HepG2 (cell line): ENCODE data around the gene DDX43. TPM values are rescaled to one million over a fixed set of nuclear protein-coding genes. Genes with fewer than 3 reads are reported as not detected.
A peak's percentile ranks its signal among the peaks of the same experiment; 100 is the strongest.

ENCODE experiments used
- ATAC-seq: fragments of 200-7000 bp; cut with Tn5 transposase; 3 replicates; pipeline ENCODE4 v1.9.1; 2020; ENCODE audit warnings: mild to moderate bottlenecking, moderate library complexity
- BruUV-seq: library from RNA; stranded (reverse); fragments of 400-500 nt; replicated peaks from 2 replicates; lab custom pipeline; 2021; lab: Mats Ljungman, UMichigan
- CTCF ChIA-PET: fragments of 300-600 bp; formaldehyde crosslinking; extraction: SDS; loops from one replicate; lab custom pipeline; 2021; ENCODE audit warnings: low total read pairs, inconsistent platforms, low intra/inter-chr PET ratio; lab: Yijun Ruan, JAX
- POLR2A ChIA-PET: fragments of 350-600 bp; sonication (Branson Sonifier 250); formaldehyde crosslinking; loops from one replicate; lab custom pipeline; 2020; ENCODE audit warnings: antibody characterized with exemption, inconsistent platforms; lab: Yijun Ruan, JAX
- DNase-seq: peaks from one replicate; pipeline ENCODE4 v3.0.0-alpha.2; 2015; ENCODE audit warnings: low spot score
- FAIRE-seq: peaks from 3 replicates; lab custom pipeline; 2011; peaks lifted over from hg19 to GRCh38; lab: Jason Lieb, UNC
- H2AFZ ChIP-seq: one replicate; pipeline ENCODE4 v1.6.1; 2011; ENCODE audit warnings: low read length, inconsistent platforms
- H3K27ac ChIP-seq: fragments of 300-600 bp; 3 replicates; pipeline ENCODE4 v1.8.0; 2011; ENCODE audit warnings: mixed run types, mild to moderate bottlenecking, mixed read lengths, low read length, inconsistent platforms; ENCODE audit not compliant: insufficient read depth; ENCODE audit errors: extremely low read length
- H3K27me3 ChIP-seq, 2 experiments: fragments of 200-600 bp in 1 of 2; 2 replicates in 1 of 2; 3 replicates in 1 of 2; pipeline versions ENCODE4 v1.6.0 to v1.8.0; 2011; ENCODE audit warnings: low read length in 2 of 2, mild to moderate bottlenecking in 2 of 2, moderate library complexity in 2 of 2, inconsistent platforms in 1 of 2; ENCODE audit not compliant: insufficient read depth in 2 of 2, control insufficient read depth in 1 of 2
- H3K36me3 ChIP-seq, 2 experiments: fragments of 200-600 bp in 1 of 2; replicated peaks in 1 of 2; 2 replicates in 1 of 2; 3 replicates in 1 of 2; pipeline versions ENCODE4 v1.5.1 to v1.8.0; 2011; ENCODE audit warnings: low read length in 2 of 2, inconsistent platforms in 1 of 2; ENCODE audit not compliant: insufficient read depth in 2 of 2, control insufficient read depth in 1 of 2
- H3K4me1 ChIP-seq: 2 replicates; pipeline ENCODE4 v1.5.1; 2012; ENCODE audit warnings: low read length, inconsistent platforms; ENCODE audit not compliant: insufficient read depth
- H3K4me2 ChIP-seq: 2 replicates; pipeline ENCODE4 v1.6.0; 2011; ENCODE audit warnings: low read depth, low read length, inconsistent platforms
- H3K4me3 ChIP-seq, 3 experiments: fragments of 200-600 bp in 1 of 3; sonication (generic), shearing (Covaris generic) in 1 of 3; replicated peaks in 1 of 3; 2 replicates each; pipeline ENCODE4 v1.5.1; 2011 to 2016; ENCODE audit warnings: low read length in 3 of 3, inconsistent platforms in 2 of 3, low read depth in 2 of 3, mild to moderate bottlenecking in 2 of 3, control low read depth in 1 of 3, mixed read lengths in 1 of 3; ENCODE audit not compliant: insufficient read depth in 1 of 3
- H3K79me2 ChIP-seq: one replicate; pipeline ENCODE4 v1.6.1; 2011; ENCODE audit warnings: low read length, inconsistent platforms; ENCODE audit not compliant: insufficient read depth
- H3K9ac ChIP-seq: 2 replicates; pipeline ENCODE4 v1.6.0; 2011; ENCODE audit warnings: mild to moderate bottlenecking, low read depth, low read length, inconsistent platforms; ENCODE audit not compliant: insufficient read depth
- H3K9me3 ChIP-seq: 2 replicates; pipeline ENCODE4 v1.5.1; 2012; ENCODE audit warnings: mild to moderate bottlenecking, low read length
- H4K20me1 ChIP-seq: 2 replicates; pipeline ENCODE4 v1.6.0; 2011; ENCODE audit warnings: inconsistent platforms, mild to moderate bottlenecking, low read length, moderate library complexity; ENCODE audit not compliant: insufficient read depth
- CHD4 ChIP-seq: fragments of 200-600 bp; sonication (generic); IDR thresholded peaks from 2 replicates; pipeline ENCODE4 v1.7.0; 2017; ENCODE audit warnings: mild to moderate bottlenecking, low read length, borderline replicate concordance
- KDM2A ChIP-seq: sonication (generic); formaldehyde crosslinking; IDR thresholded peaks from 2 replicates; pipeline ENCODE4 v1.4.0; 2020; ENCODE audit warnings: low read depth, missing genetic modification reagents, borderline replicate concordance
- MNT ChIP-seq: fragments of 450-650 bp; IDR thresholded peaks from 2 replicates; pipeline ENCODE4 v1.6.1; 2016
- MXI1 ChIP-seq: IDR thresholded peaks from 3 replicates; pipeline ENCODE4 v1.6.1; 2012; ENCODE audit warnings: low read depth, low read length, inconsistent platforms, borderline replicate concordance
- ZNF225 ChIP-seq: sonication (generic); formaldehyde crosslinking; IDR thresholded peaks from 2 replicates; pipeline ENCODE4 v1.4.0; 2020; ENCODE audit warnings: mild to moderate bottlenecking, missing genetic modification reagents
- ZNF317 ChIP-seq: sonication (generic); formaldehyde crosslinking; IDR thresholded peaks from 2 replicates; pipeline ENCODE4 v1.5.0; 2020; ENCODE audit warnings: mild to moderate bottlenecking, missing genetic modification reagents
- ZNF576 ChIP-seq: sonication (generic); formaldehyde crosslinking; IDR thresholded peaks from 2 replicates; pipeline ENCODE4 v1.4.0; 2020; ENCODE audit warnings: mild to moderate bottlenecking, missing genetic modification reagents
- WGBS: methylation state at CpG from one replicate; pipeline ENCODE4 v1.1.6; 2017; ENCODE audit warnings: low lambda C conversion rate; 5-methylcytosine and 5-hydroxymethylcytosine counted together
- in situ Hi-C: cut with HindIII; loops from 2 replicates; pipeline ENCODE4 v1.10.0; 2017; ENCODE audit warnings: low pct_unique_long_range_greater_than_20kb; ENCODE audit not compliant: extremely low pct_ligation_motif_present
- intact Hi-C: fragments of 100-400 bp; cut with micrococcal nuclease; formaldehyde crosslinking; loops from one replicate; pipeline ENCODE4 v1.10.0; 2022; ENCODE audit not compliant: unreplicated experiment
- polyA plus RNA-seq, 8 experiments: library from polyadenylated mRNA; depleted of rRNA in 3 of 8; stranded (reverse) in 7 of 8; unstranded in 1 of 8; fragments of >200 nt; fragmentation: Illumina TruSeq in 4 of 8; extraction: Trizol in 4 of 8; gene quantifications; 2 replicates each; pipeline versions ENCODE4 v1.2.1 to v1.2.3, GENCODE V29; 2011 to 2016; ENCODE audit warnings: low read depth in 4 of 8, missing spikeins in 1 of 8, mixed read lengths in 1 of 8; ENCODE audit not compliant: insufficient read depth in 1 of 8
- total RNA-seq, 5 experiments: library from RNA; depleted of rRNA; stranded (reverse); fragments of >200 nt; fragmentation: Illumina TruSeq; extraction: Trizol; gene quantifications; 2 replicates each; pipeline ENCODE4 v1.2.3, GENCODE V29; 2016; ENCODE audit warnings: low read depth in 1 of 5
- TF ChIP-seq, protein P1 (sequence below): IDR thresholded peaks from 2 replicates; pipeline ENCODE4 v1.4.0; 2020; ENCODE audit warnings: mild to moderate bottlenecking, missing genetic modification reagents

The DDX43 gene
- total and polyA plus RNA-seq, 2 of the 13 experiments (the other 11 are each of a cell fraction or from before 2014, with no cell fraction given) = not detected

- Histone ChIP-seq H2AFZ (peak overlapping the region; percentile 92), H3K4me3 (peak overlapping the region; percentile 55 to 74 (median 62)), H3K79me2 (no peaks in the 10 kb centered on the region), H3K27ac (no peak overlapping the region), H3K4me2 (peak overlapping the region; percentile 91), H3K4me1 (0 out of 2 replicates have a peak, but pooled peaks cover 6% of the 10 kb centered on the region)
- POLR2A ChIA-PET = no interaction called here
- 23% methylated on average over 4 of the region's 4 CpGs for WGBS
- CTCF ChIA-PET = interaction anchor here (1.8 kb wide), 1 partner anchor 103 kb away, joined by 5 read pairs; no protein-coding TSS in a partner anchor
- BruUV-seq = no TSS peak
- DNase-seq = no peak
- ATAC-seq = peak; percentile 49
- FAIRE-seq = no peak
- in situ Hi-C loops = no loop called here
- intact Hi-C loops = loop anchor here (1.0 kb wide), 1 partner anchor 103 kb away; no protein-coding TSS in a partner anchor
- TF ChIP-seq, protein P1, sequence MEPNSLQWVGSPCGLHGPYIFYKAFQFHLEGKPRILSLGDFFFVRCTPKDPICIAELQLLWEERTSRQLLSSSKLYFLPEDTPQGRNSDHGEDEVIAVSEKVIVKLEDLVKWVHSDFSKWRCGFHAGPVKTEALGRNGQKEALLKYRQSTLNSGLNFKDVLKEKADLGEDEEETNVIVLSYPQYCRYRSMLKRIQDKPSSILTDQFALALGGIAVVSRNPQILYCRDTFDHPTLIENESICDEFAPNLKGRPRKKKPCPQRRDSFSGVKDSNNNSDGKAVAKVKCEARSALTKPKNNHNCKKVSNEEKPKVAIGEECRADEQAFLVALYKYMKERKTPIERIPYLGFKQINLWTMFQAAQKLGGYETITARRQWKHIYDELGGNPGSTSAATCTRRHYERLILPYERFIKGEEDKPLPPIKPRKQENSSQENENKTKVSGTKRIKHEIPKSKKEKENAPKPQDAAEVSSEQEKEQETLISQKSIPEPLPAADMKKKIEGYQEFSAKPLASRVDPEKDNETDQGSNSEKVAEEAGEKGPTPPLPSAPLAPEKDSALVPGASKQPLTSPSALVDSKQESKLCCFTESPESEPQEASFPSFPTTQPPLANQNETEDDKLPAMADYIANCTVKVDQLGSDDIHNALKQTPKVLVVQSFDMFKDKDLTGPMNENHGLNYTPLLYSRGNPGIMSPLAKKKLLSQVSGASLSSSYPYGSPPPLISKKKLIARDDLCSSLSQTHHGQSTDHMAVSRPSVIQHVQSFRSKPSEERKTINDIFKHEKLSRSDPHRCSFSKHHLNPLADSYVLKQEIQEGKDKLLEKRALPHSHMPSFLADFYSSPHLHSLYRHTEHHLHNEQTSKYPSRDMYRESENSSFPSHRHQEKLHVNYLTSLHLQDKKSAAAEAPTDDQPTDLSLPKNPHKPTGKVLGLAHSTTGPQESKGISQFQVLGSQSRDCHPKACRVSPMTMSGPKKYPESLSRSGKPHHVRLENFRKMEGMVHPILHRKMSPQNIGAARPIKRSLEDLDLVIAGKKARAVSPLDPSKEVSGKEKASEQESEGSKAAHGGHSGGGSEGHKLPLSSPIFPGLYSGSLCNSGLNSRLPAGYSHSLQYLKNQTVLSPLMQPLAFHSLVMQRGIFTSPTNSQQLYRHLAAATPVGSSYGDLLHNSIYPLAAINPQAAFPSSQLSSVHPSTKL (CRISPR knock-in tag) = no peak
- no peak for TF ChIP-seq MXI1
- no peak for TF ChIP-seq ZNF225 (CRISPR knock-in tag)
- TF ChIP-seq KDM2A (CRISPR knock-in tag) = no peak
- TF ChIP-seq ZNF576 (CRISPR knock-in tag) = no peak
- no peak for TF ChIP-seq ZNF317
- TF ChIP-seq CHD4 = no peak
- TF ChIP-seq MNT = no peak
- TF ChIP-seq, all 625 proteins: peak for 0
- Histone ChIP-seq H3K36me3 (no peaks in the 10 kb centered on the region), H3K9ac (no peak overlapping the region), H4K20me1 (no peaks in the 10 kb centered on the region), H3K27me3 (peaks cover 0 to 6% of the 10 kb centered on the region in 2 experiments; a peak in 3 of 5 replicates), H3K9me3 (no peaks in the 10 kb centered on the region)
Observed at GRCh38 chr6:73388433-73388799, 6.2 kb upstream of the DDX43 start.
